OCI-LY7 (cell line): ENCODE data around the gene SIPA1L3. TPM values are rescaled to one million over a fixed set of nuclear protein-coding genes. Genes with fewer than 3 reads are reported as not detected.

Experiments
- BruUV-seq: library from RNA; stranded (reverse); fragments of 400-500 nt; replicated peaks from 2 replicates; lab custom pipeline; 2021; lab: Mats Ljungman, UMichigan
- CTCF ChIA-PET: fragments of 300-600 bp; sonication (Branson Sonifier 250); formaldehyde crosslinking; loops from one replicate; lab custom pipeline; 2022; ENCODE audit warnings: antibody characterized with exemption; ENCODE audit not compliant: unreplicated experiment; lab: Charles Lee
- POLR2A ChIA-PET: fragments of 300-600 bp; sonication (Branson Sonifier 250); formaldehyde crosslinking; loops from one replicate; lab custom pipeline; 2022; ENCODE audit warnings: antibody characterized with exemption; lab: Charles Lee
- DNase-seq: peaks from one replicate; pipeline ENCODE4 v3.0.0-alpha.2; 2015; ENCODE audit warnings: low spot score
- H2AFZ ChIP-seq: fragments of 200-600 bp; sonication (generic), shearing (Covaris generic); 2 replicates; pipeline ENCODE4 v1.6.1; 2014; ENCODE audit warnings: mild to moderate bottlenecking, antibody characterized with exemption, low read length, moderate library complexity
- H3K27ac ChIP-seq: fragments of 200-600 bp; sonication (generic); 2 replicates; pipeline ENCODE4 v1.5.1; 2014; ENCODE audit warnings: mixed run types, low read depth, mild to moderate bottlenecking, moderate library complexity, low read length, inconsistent platforms; ENCODE audit not compliant: poor library complexity, severe bottlenecking
- H3K36me3 ChIP-seq: fragments of 200-600 bp; sonication (generic); 2 replicates; pipeline ENCODE4 v1.6.1; 2014; ENCODE audit warnings: mild to moderate bottlenecking, antibody characterized with exemption, low read length, moderate library complexity, mixed read lengths; ENCODE audit not compliant: insufficient read depth
- H3K4me1 ChIP-seq: fragments of 200-600 bp; sonication (generic); 2 replicates; pipeline ENCODE4 v1.5.1; 2014; ENCODE audit warnings: mild to moderate bottlenecking, low read length; ENCODE audit not compliant: insufficient read depth, poor library complexity, severe bottlenecking
- H3K4me2 ChIP-seq: fragments of 200-600 bp; sonication (generic); 2 replicates; pipeline ENCODE4 v1.6.1; 2014; ENCODE audit warnings: mild to moderate bottlenecking, low read length
- H3K4me3 ChIP-seq: fragments of 200-600 bp; sonication (generic); 2 replicates; pipeline ENCODE4 v1.5.1; 2014; ENCODE audit warnings: mild to moderate bottlenecking, low read depth, low read length; ENCODE audit not compliant: poor library complexity, severe bottlenecking
- H3K79me2 ChIP-seq: fragments of 200-600 bp; sonication (generic); 2 replicates; pipeline ENCODE4 v1.6.1; 2016; ENCODE audit warnings: low read depth, mild to moderate bottlenecking, low read length, moderate library complexity, mixed read lengths; ENCODE audit not compliant: insufficient read depth
- H3K9me2 ChIP-seq: fragments of 200-600 bp; sonication (generic); 2 replicates; pipeline ENCODE4 v1.6.1; 2016; ENCODE audit warnings: mild to moderate bottlenecking, low read length, mixed read lengths; ENCODE audit not compliant: insufficient read depth
- H3K9me3 ChIP-seq: fragments of 200-600 bp; sonication (generic); 2 replicates; pipeline ENCODE4 v1.6.1; 2014; ENCODE audit warnings: mild to moderate bottlenecking, mixed run types, low read length, mixed read lengths
- H4K20me1 ChIP-seq: fragments of 200-600 bp; sonication (generic); 2 replicates; pipeline ENCODE4 v1.6.1; 2014; ENCODE audit warnings: mild to moderate bottlenecking, antibody characterized with exemption, low read length, moderate library complexity, mixed read lengths; ENCODE audit not compliant: insufficient read depth
- CTCF ChIP-seq: fragments of 200-600 bp; sonication (generic); conservative IDR thresholded peaks from 2 replicates; pipeline ENCODE4 v1.5.1; 2014; ENCODE audit warnings: mild to moderate bottlenecking, antibody characterized with exemption, low read length, moderate library complexity, mixed read lengths
- EZH2phosphoT487 ChIP-seq: fragments of 200-600 bp; sonication (generic); IDR thresholded peaks from 2 replicates; pipeline ENCODE4 v1.6.1; 2018; ENCODE audit warnings: low read depth, borderline replicate concordance, mild to moderate bottlenecking, mixed run types, antibody characterized with exemption, low read length, moderate library complexity, mixed read lengths
- intact Hi-C: fragments of 100-400 bp; cut with micrococcal nuclease; formaldehyde crosslinking; loops from one replicate; pipeline ENCODE4 v1.10.0; 2022; ENCODE audit not compliant: unreplicated experiment
- total RNA-seq, 2 experiments: library from RNA; depleted of rRNA in 1 of 2; stranded (reverse); fragments of >200 nt in 1 of 2; shearing (Covaris generic) in 1 of 2; gene quantifications; 2 replicates each; pipeline ENCODE4 v1.2.3, GENCODE V29; 2014 to 2022

The SIPA1L3 gene
- total RNA-seq, 2 experiments from 2014 or later = 21.2 to 84.4 TPM

GRCh38 chr19:38120471-38121025 is 213.5 kb downstream of the SIPA1L3 start:
- intact Hi-C loops = no loop called here
- peaks cover 73% of the 10 kb centered on the region for H3K36me3 ChIP-seq
- TF ChIP-seq CTCF (no peak), EZH2phosphoT487 (no peak)
- no peaks in the 10 kb centered on the region for H4K20me1 ChIP-seq
- H3K27ac ChIP-seq = no peak overlapping the region
- H3K9me2 ChIP-seq = no peaks in the 10 kb centered on the region
- H2AFZ ChIP-seq = no peak overlapping the region
- ChIA-PET POLR2A (interaction anchor here (1.1 kb wide), 1 partner anchor 23 kb away, joined by 4 read pairs; no protein-coding TSS in a partner anchor), CTCF (no interaction called here)
- no TSS peak for BruUV-seq
- no peak for DNase-seq
- H3K4me2 ChIP-seq = no peak overlapping the region
- H3K9me3 ChIP-seq = no peaks in the 10 kb centered on the region
- no peaks in the 10 kb centered on the region for H3K79me2 ChIP-seq
- H3K4me1 ChIP-seq = no peaks in the 10 kb centered on the region
- H3K4me3 ChIP-seq = no peak overlapping the region

- BruUV-seq = no TSS peak
- POLR2A ChIA-PET = interaction anchor here (0.6 to 0.7 kb wide), 2 partner anchors 33 to 162 kb away, joined by 3 to 4 read pairs; no protein-coding TSS in a partner anchor
- H3K36me3 ChIP-seq = peaks cover 66% of the 10 kb centered on the region
These were observed 215.5 kb downstream of the SIPA1L3 start for GRCh38 chr19:38122402-38123093.

More at GRCh38 chr19:38122402-38123093, 215.5 kb downstream of the SIPA1L3 start:
- Histone ChIP-seq H3K9me2 (no peaks in the 10 kb centered on the region), H2AFZ (no peak overlapping the region), H4K20me1 (no peaks in the 10 kb centered on the region), H3K9me3 (no peaks in the 10 kb centered on the region), H3K27ac (no peak overlapping the region), H3K4me3 (no peak overlapping the region), H3K4me2 (no peak overlapping the region), H3K79me2 (no peaks in the 10 kb centered on the region), H3K4me1 (no peaks in the 10 kb centered on the region)
- no peak for DNase-seq
- CTCF ChIA-PET = interaction anchor here (0.6 kb wide), 1 partner anchor 298 kb away, joined by 4 read pairs; no protein-coding TSS in a partner anchor
- TF ChIP-seq EZH2phosphoT487 = no peak
- no peak for TF ChIP-seq CTCF
- intact Hi-C loops = no loop called here
